Endothelial cell of umbilical vein (primary cell): Measurements from ENCODE around the gene ACSS1. TPM values are rescaled to one million over a fixed set of nuclear protein-coding genes. Genes with fewer than 3 reads are reported as not detected.

Experiments used
- BruUV-seq: library from RNA; stranded (reverse); fragments of 400-500 nt; replicated peaks from 2 replicates; lab custom pipeline; 2021; lab: Mats Ljungman, UMichigan
- CTCF ChIA-PET: fragments of 300-600, 350-600 bp; sonication (Branson Sonifier 250); formaldehyde crosslinking; loops from one replicate; lab custom pipeline; 2021; ENCODE audit warnings: antibody characterized with exemption, inconsistent platforms; lab: Charles Lee
- POLR2A ChIA-PET: fragments of 300-600, 350-600 bp; sonication (Branson Sonifier 250); formaldehyde crosslinking; loops from one replicate; lab custom pipeline; 2021; ENCODE audit warnings: antibody characterized with exemption, inconsistent platforms; lab: Charles Lee
- DNase-seq: peaks from one replicate; pipeline ENCODE4 v3.0.0-alpha.2; 2011; ENCODE audit warnings: low read depth, low spot score
- FAIRE-seq: peaks from 2 replicates; lab custom pipeline; 2011; peaks lifted over from hg19 to GRCh38; lab: Jason Lieb, UNC
- H2AFZ ChIP-seq: 2 replicates; pipeline ENCODE4 v1.6.0; 2012; ENCODE audit warnings: low read depth, low read length, control low read depth, inconsistent platforms
- H3K27ac ChIP-seq: 2 replicates; pipeline ENCODE4 v1.5.1; 2011; ENCODE audit warnings: low read depth, mild to moderate bottlenecking, control low read depth, low read length, moderate library complexity; ENCODE audit not compliant: insufficient read depth
- H3K27me3 ChIP-seq, 2 experiments: 2 replicates each; pipeline versions ENCODE4 v1.6.0 to v1.6.1; 2011; ENCODE audit warnings: low read length in 2 of 2, mixed read lengths in 1 of 2; ENCODE audit not compliant: control insufficient read depth in 2 of 2, insufficient read depth in 2 of 2
- H3K36me3 ChIP-seq, 2 experiments: 2 replicates in 1 of 2; 3 replicates in 1 of 2; pipeline ENCODE4 v1.5.1; 2011; ENCODE audit warnings: low read length in 2 of 2, mild to moderate bottlenecking in 1 of 2, moderate library complexity in 1 of 2; ENCODE audit not compliant: control insufficient read depth in 2 of 2, insufficient read depth in 2 of 2; ENCODE audit errors: extremely low read depth in 1 of 2
- H3K4me1 ChIP-seq: 3 replicates; pipeline ENCODE4 v1.5.1; 2011; ENCODE audit warnings: mild to moderate bottlenecking, low read length; ENCODE audit not compliant: control insufficient read depth, insufficient read depth; ENCODE audit errors: extremely low read depth
- H3K4me2 ChIP-seq: 2 replicates; pipeline ENCODE4 v1.6.1; 2011; ENCODE audit warnings: low read length, control low read depth, mixed read lengths; ENCODE audit not compliant: insufficient read depth
- H3K4me3 ChIP-seq, 3 experiments: fragments of 200-600 bp in 1 of 3; sonication (generic), shearing (Covaris generic) in 1 of 3; replicated peaks in 1 of 3; 2 replicates each; pipeline ENCODE4 v1.5.1; 2011 to 2016; ENCODE audit warnings: control low read depth in 3 of 3, low read length in 3 of 3, mild to moderate bottlenecking in 2 of 3, inconsistent platforms in 1 of 3, low read depth in 1 of 3, moderate library complexity in 1 of 3; ENCODE audit not compliant: insufficient read depth in 1 of 3
- H3K79me2 ChIP-seq: 2 replicates; pipeline ENCODE4 v1.6.0; 2012; ENCODE audit warnings: low read length, inconsistent platforms; ENCODE audit not compliant: control insufficient read depth, insufficient read depth
- H3K9ac ChIP-seq: replicated peaks from 2 replicates; pipeline ENCODE3; 2011; ENCODE audit warnings: low read length, control low read depth; ENCODE audit not compliant: insufficient read depth; ENCODE audit errors: extremely low read depth
- H3K9me1 ChIP-seq: replicated peaks from 3 replicates; pipeline ENCODE4 v1.6.0; 2011; ENCODE audit warnings: mild to moderate bottlenecking, low read length; ENCODE audit not compliant: control insufficient read depth, insufficient read depth; ENCODE audit errors: extremely low read depth
- H3K9me3 ChIP-seq: replicated peaks from 2 replicates; pipeline ENCODE4 v1.5.1; 2012; ENCODE audit warnings: low read length, inconsistent platforms; ENCODE audit not compliant: control insufficient read depth, insufficient read depth
- H4K20me1 ChIP-seq: replicated peaks from 2 replicates; pipeline ENCODE3; 2011; ENCODE audit warnings: mild to moderate bottlenecking, low read length; ENCODE audit not compliant: control insufficient read depth, insufficient read depth; ENCODE audit errors: extremely low read depth
- CTCF ChIP-seq, 2 donors: IDR thresholded peaks; 1 replicate in 1 of 2; 2 replicates in 1 of 2; pipeline ENCODE4 v1.5.1; 2011; ENCODE audit warnings: low read length in 2 of 2, mild to moderate bottlenecking in 2 of 2, moderate library complexity in 2 of 2, control low read depth in 1 of 2, inconsistent platforms in 1 of 2, low read depth in 1 of 2; ENCODE audit not compliant: insufficient read depth in 1 of 2; ENCODE audit errors: extremely low read depth in 1 of 2
- EZH2 ChIP-seq: IDR thresholded peaks from 2 replicates; pipeline ENCODE4 v1.6.1; 2012; ENCODE audit warnings: borderline replicate concordance, low read depth, mild to moderate bottlenecking, moderate library complexity, low read length, inconsistent platforms; ENCODE audit not compliant: severe bottlenecking
- FOS ChIP-seq: IDR thresholded peaks from 2 replicates; pipeline ENCODE4 v1.6.1; 2011; ENCODE audit warnings: mild to moderate bottlenecking, low read length, moderate library complexity, borderline replicate concordance; ENCODE audit not compliant: insufficient read depth
- GATA2 ChIP-seq: IDR thresholded peaks from 2 replicates; pipeline ENCODE4 v1.7.0; 2011; ENCODE audit warnings: low read depth, mild to moderate bottlenecking, moderate library complexity, mixed read lengths, low read length; ENCODE audit not compliant: insufficient read length, insufficient read depth
- JUN ChIP-seq: IDR thresholded peaks from 2 replicates; pipeline ENCODE4 v1.6.1; 2011; ENCODE audit warnings: borderline replicate concordance, low read depth; ENCODE audit not compliant: insufficient read length, insufficient read depth
- MAX ChIP-seq: IDR thresholded peaks from 2 replicates; pipeline ENCODE4 v1.6.1; 2011; ENCODE audit not compliant: insufficient read depth, insufficient read length
- MYC ChIP-seq: IDR thresholded peaks from one replicate; pipeline ENCODE4 v1.6.1; 2011; ENCODE audit warnings: mild to moderate bottlenecking, low read depth, low read length
- POLR2A ChIP-seq: IDR thresholded peaks from 2 replicates; pipeline ENCODE4 v1.6.1; 2012; ENCODE audit warnings: low read depth, mild to moderate bottlenecking, control low read depth, low read length
- POLR2AphosphoS5 ChIP-seq: IDR thresholded peaks from 2 replicates; pipeline ENCODE4 v1.6.1; 2012; ENCODE audit warnings: low read depth, mild to moderate bottlenecking, control low read depth, low read length, moderate library complexity; ENCODE audit not compliant: insufficient read depth
- dilution Hi-C: fragments of 300-500 bp; cut with MboI; formaldehyde crosslinking; loops from one replicate; pipeline ENCODE4 v1.15.0; 2019; ENCODE audit warnings: low sequenced_read_pairs; ENCODE audit not compliant: extremely low pct_ligation_motif_present
- intact Hi-C: fragments of 100-400 bp; cut with micrococcal nuclease; formaldehyde crosslinking; loops from one replicate; pipeline ENCODE4 v1.10.0; 2022
- polyA plus RNA-seq, 4 experiments: library from polyadenylated mRNA; depleted of rRNA in 3 of 4; stranded (reverse) in 3 of 4; unstranded in 1 of 4; fragments of >200 nt; gene quantifications; 2 replicates each; pipeline versions ENCODE4 v1.2.1 to v1.2.3, GENCODE V29; 2011 to 2012; ENCODE audit warnings: missing spikeins in 1 of 4
- total RNA-seq: library from RNA; stranded (reverse); gene quantifications from 2 replicates; pipeline ENCODE4 v1.2.3, GENCODE V29; 2021

Gene ACSS1
- total and polyA plus RNA-seq, 2 donors (not counting 3 experiments of a cell fraction or from before 2014, with no cell fraction given) = 6.2 to 17.9 TPM

DNA sequence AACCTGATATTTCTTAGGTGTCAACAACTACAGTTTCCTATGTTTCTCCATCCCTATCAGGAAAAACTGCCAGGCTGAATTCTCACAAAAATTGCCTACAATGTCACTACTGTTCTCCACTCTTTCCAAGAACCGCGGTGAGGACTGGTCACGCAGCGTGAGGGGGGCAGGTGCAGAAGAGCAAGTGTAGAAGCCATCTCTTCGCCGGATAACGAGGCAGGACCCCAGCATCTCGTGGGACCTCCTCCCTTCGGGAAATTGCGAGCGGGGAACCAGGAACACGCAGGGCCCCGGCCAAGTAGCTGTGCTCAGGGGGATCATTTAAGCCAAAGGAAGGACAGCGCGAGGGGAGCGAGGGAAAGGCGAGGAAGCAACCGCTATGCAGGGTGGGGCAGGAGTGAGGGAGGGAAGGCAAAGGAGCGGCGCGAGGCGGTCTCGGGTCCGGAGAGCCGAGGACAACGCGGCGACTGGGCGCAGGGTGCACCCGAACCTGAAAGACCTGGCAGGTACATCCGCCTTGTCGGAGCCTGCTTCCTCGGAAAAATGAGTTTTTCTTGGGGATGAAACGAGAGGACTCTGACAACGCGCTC is 65.9 kb downstream of the ACSS1 start:
- peak overlapping the region; percentile 83 for H2AFZ ChIP-seq
- dilution Hi-C loops = no loop called here
- TF ChIP-seq FOS (no peak), POLR2AphosphoS5 (no peak), CTCF (IDR thresholded peaks at IDR 0.05; ENCODE audit: extremely low read depth in 1 of 2, insufficient read depth in 1 of 2, low read depth in 1 of 2, low read length in 2 of 2) (no peak), GATA2 (no peak), EZH2 (no peak), MAX (no peak), MYC (no peak), POLR2A (no peak), JUN (no peak)
- intact Hi-C loops = loop anchor here (1.0 to 2.0 kb wide), 3 partner anchors 203 to 704 kb away; partner anchors contain the start of genes ABHD12, ENTPD6 and ZNF337
- no peaks in the 10 kb centered on the region for H3K9me3 ChIP-seq
- peak overlapping the region; percentile 74 for H3K9ac ChIP-seq
- peak overlapping the region; percentile 73 for H3K27ac ChIP-seq
- H3K4me3 ChIP-seq = peak overlapping the region; percentile 33 to 66 (median 58)
- H3K4me1 ChIP-seq = peaks cover 19% of the 10 kb centered on the region
- H3K79me2 ChIP-seq = peaks cover 30% of the 10 kb centered on the region
- no peaks in the 10 kb centered on the region for H3K36me3 ChIP-seq
- DNase-seq (no peak), FAIRE-seq (no peak)
- CTCF ChIA-PET = interaction anchor here (4.7 kb wide), 1 partner anchor 72 kb away, joined by 96 read pairs; no protein-coding TSS in a partner anchor
- peak overlapping the region; percentile 50 for H3K4me2 ChIP-seq
- H4K20me1 ChIP-seq = no peaks in the 10 kb centered on the region
- H3K27me3 ChIP-seq = peaks cover 0 to 2% of the 10 kb centered on the region in 2 experiments
- BruUV-seq = no TSS peak
- H3K9me1 ChIP-seq = no peaks in the 10 kb centered on the region
- POLR2A ChIA-PET = no interaction called here
